ENCODE results near the gene RNF149.

DNA sequence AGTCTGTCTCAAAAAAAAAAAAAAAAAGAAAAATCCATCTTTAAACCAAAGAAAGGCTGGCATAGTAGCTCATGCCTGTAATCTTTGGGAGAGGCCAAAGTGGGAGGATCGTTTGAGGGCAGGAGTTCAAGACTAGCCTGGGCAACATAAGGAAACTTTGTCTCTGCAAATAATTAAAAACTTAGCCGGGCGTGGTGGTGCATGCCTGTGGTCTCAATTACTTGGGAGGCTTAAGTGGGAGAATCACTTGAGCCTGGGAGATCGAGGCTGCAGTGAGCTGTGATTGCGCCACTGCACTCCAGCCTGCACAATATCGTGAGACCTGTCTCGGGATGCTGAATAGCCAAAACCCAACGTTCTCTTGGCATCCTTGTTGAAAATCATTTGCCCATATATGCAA, 49.7 kb downstream of the RNF149 start:
- TF ChIP-seq CTCF (IDR thresholded peaks at IDR 0.05; ENCODE audit: low read length): no peak
- no peak for TF ChIP-seq EZH2 (IDR thresholded peaks at IDR 0.05; ENCODE audit: borderline replicate concordance, low read length)
